ENCODE data around the gene ZNF467.

ZNF467 gene

DNA sequence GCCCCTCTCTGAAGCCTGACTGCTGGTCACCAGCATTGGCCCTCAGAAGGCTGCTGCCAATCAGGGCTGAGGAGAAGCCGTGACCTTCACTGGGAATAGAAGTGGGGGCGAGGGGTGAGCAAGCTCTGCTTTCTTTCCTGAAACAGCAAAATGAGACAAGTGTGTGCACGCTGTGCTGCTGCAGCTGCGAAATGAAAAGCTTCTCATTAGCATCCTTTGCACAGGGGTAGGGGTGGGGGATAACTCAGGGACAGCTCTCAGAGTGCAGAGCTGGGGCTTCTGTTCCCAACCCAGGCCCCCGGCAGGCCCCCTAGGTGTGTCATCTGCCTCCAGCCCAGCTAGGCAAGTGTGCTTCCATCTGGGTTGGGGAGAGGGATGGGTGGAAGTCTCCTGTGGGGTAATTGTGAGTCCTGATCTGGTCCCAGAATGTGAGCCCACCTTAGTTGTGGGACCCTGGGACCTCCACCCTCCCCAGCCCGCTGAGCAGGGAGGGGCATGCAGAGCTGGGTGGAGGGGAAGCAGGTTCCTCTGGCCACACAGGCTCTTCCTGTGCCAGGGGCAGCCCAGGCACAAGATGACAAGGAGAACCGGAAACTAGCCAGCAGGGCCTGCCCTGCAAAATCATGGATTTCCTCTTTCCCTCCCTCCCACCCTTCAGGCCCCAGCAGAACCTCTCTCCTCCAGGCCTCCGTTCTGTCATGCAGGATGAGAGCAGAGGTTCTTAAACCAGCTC lies 22.2 kb downstream of the ZNF467 start:
- no peaks in the 10 kb centered on the region for H3K9me3 ChIP-seq (ENCODE audit: control insufficient read depth, low read length)
- no peak overlapping the region for H3K14ac ChIP-seq (ENCODE audit: low read length in 2 of 2)
- no peak overlapping the region for H2BK12ac ChIP-seq (ENCODE audit: low read length in 2 of 2)
- 79% methylated on average over 8 of the region's 8 CpGs for WGBS
- H3K23ac ChIP-seq (ENCODE audit: low read length in 2 of 2) = no peak overlapping the region
- H3K79me1 ChIP-seq (replicated peaks; ENCODE audit: low read length, poor library complexity, severe bottlenecking) = no peaks in the 10 kb centered on the region
- H3K9ac ChIP-seq (ENCODE audit: low read length) = no peak overlapping the region
- no peak overlapping the region for H2BK5ac ChIP-seq (ENCODE audit: low read depth, low read length, poor library complexity, severe bottlenecking)
- no peaks in the 10 kb centered on the region for H3K36me3 ChIP-seq (ENCODE audit: control insufficient read depth in 1 of 2, insufficient read depth in 2 of 2, low read depth in 1 of 2, low read length in 2 of 2)
- H3K4ac ChIP-seq (ENCODE audit: low read depth in 1 of 2, low read length in 2 of 2) = no peak overlapping the region
- no peak overlapping the region for H2BK120ac ChIP-seq (ENCODE audit: low read depth, low read length)
- no peak overlapping the region for H3K27ac ChIP-seq (ENCODE audit: low read length, poor library complexity, severe bottlenecking)
- peaks cover 27 to 30% of the 10 kb centered on the region in 2 experiments for H3K27me3 ChIP-seq (ENCODE audit: control insufficient read depth in 1 of 2, insufficient read depth in 1 of 2, low read length in 2 of 2)
- no peak overlapping the region for H4K91ac ChIP-seq (ENCODE audit: low read length)
- no peak overlapping the region for H3K18ac ChIP-seq (ENCODE audit: low read depth in 1 of 2, low read length in 2 of 2)
- H3K4me2 ChIP-seq (ENCODE audit: low read length, poor library complexity, severe bottlenecking) = no peak overlapping the region
- DNase-seq = no peak
- no peak overlapping the region for H2BK15ac ChIP-seq (ENCODE audit: low read depth, poor library complexity, severe bottlenecking)
- H2AFZ ChIP-seq (ENCODE audit: low read depth, low read length) = no peak overlapping the region
- no peak overlapping the region for H2AK5ac ChIP-seq (ENCODE audit: low read length, severe bottlenecking)
- H3K4me3 ChIP-seq (ENCODE audit: insufficient read depth in 1 of 2, low read depth in 1 of 2, low read length in 2 of 2) = no peak overlapping the region
- H4K8ac ChIP-seq (ENCODE audit: low read length) = no peak overlapping the region
- no peaks in the 10 kb centered on the region for H3K4me1 ChIP-seq (ENCODE audit: control insufficient read depth, insufficient read depth, low read depth, low read length)

DNA sequence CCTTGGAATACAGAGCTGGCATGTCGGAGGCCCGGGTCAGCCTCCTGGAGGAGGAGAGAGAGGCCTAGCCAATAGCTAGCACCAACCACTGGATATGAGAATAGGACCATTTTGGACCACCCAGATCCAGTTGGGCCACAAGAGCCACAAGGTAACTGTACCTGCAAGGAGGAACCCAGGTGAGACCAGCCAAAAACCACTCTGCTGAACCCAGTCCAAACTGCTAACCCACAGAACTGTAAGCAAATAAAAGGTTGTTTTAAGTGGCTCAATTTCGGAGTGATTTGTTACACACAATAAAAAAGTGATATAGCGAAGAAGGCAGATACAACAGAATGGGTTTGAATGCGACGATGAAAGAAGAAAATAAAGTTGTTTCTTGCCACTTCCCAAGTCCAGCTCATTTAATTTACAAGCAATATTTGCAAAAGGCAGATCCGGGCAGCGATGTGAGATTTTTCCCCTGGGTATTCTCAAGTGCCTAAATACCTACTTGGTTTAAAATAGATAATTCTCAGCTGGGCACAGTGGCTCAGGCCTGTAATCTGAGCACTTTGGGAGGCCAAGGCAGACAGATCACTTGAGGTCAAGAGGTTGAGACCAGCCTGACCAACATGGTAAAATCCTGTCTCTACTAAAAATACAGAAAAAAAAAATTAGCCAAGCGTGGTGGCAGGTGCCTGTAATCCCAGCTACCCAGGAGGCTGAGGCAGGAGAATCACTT lies 23.1 kb downstream of the ZNF467 start:
- Histone ChIP-seq H3K4ac (ENCODE audit: low read depth in 1 of 2, low read length in 2 of 2) (no peak overlapping the region), H2BK15ac (ENCODE audit: low read depth, poor library complexity, severe bottlenecking) (no peak overlapping the region), H3K36me3 (ENCODE audit: control insufficient read depth in 1 of 2, insufficient read depth in 2 of 2, low read depth in 1 of 2, low read length in 2 of 2) (no peaks in the 10 kb centered on the region), H3K9me3 (ENCODE audit: control insufficient read depth, low read length) (no peaks in the 10 kb centered on the region), H4K8ac (ENCODE audit: low read length) (no peak overlapping the region), H3K4me3 (ENCODE audit: insufficient read depth in 1 of 2, low read depth in 1 of 2, low read length in 2 of 2) (no peak overlapping the region), H3K4me1 (ENCODE audit: control insufficient read depth, insufficient read depth, low read depth, low read length) (no peaks in the 10 kb centered on the region), H3K27ac (ENCODE audit: low read length, poor library complexity, severe bottlenecking) (no peak overlapping the region), H3K27me3 (ENCODE audit: control insufficient read depth in 1 of 2, insufficient read depth in 1 of 2, low read length in 2 of 2) (peaks cover 31 to 39% of the 10 kb centered on the region in 2 experiments), H3K23ac (ENCODE audit: low read length in 2 of 2) (no peak overlapping the region), H2AK5ac (ENCODE audit: low read length, severe bottlenecking) (no peak overlapping the region), H3K79me1 (replicated peaks; ENCODE audit: low read length, poor library complexity, severe bottlenecking) (no peaks in the 10 kb centered on the region), H3K4me2 (ENCODE audit: low read length, poor library complexity, severe bottlenecking) (no peak overlapping the region), H3K9ac (ENCODE audit: low read length) (no peak overlapping the region), H2AFZ (ENCODE audit: low read depth, low read length) (no peak overlapping the region), H2BK12ac (ENCODE audit: low read length in 2 of 2) (no peak overlapping the region), H2BK120ac (ENCODE audit: low read depth, low read length) (no peak overlapping the region), H3K14ac (ENCODE audit: low read length in 2 of 2) (no peak overlapping the region), H4K91ac (ENCODE audit: low read length) (no peak overlapping the region), H2BK5ac (ENCODE audit: low read depth, low read length, poor library complexity, severe bottlenecking) (no peak overlapping the region), H3K18ac (ENCODE audit: low read depth in 1 of 2, low read length in 2 of 2) (no peak overlapping the region)
- no peak for DNase-seq
- WGBS = 89% methylated on average over 9 of the region's 9 CpGs

DNA sequence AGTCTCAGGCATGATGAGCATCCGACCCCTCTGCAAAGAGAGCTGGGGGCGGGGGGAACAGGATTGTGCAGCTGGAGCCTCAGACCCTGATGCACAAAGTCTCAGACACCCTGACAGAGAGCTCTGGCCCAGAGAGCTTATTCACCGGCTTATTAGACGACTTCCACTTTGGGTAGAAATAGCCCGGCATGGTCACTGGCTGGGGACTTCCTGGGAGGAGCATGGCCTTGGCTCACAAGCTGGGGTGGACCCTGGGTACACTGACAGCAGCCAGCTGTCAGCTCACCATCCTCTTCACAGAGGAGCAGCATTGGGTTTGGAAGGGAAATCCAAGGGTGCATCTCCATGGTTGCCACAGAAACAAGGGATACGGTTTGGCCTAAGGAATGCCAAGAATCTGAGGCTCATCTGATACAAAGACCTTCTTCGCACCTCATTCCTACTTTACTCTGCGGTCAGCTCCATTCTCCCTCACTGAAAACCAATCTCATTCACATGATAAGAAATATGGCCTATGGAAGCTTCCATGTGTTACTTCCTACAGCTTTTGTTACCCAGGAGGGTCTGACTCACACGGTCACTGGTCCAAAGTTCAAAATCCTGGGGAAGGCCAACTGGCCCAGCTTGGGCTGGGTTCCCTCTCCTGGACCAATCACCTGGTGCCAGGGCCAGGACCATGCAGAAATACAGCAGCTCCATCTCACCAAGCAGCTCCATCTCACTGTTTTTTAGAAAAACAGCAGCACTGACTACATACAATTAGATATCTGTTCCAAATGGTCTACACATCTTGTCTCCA lies 25.1 kb downstream of the ZNF467 start:
- Histone ChIP-seq H3K4me2 (ENCODE audit: low read length, poor library complexity, severe bottlenecking) (no peak overlapping the region), H2BK120ac (ENCODE audit: low read depth, low read length) (no peak overlapping the region), H3K18ac (ENCODE audit: low read depth in 1 of 2, low read length in 2 of 2) (no peak overlapping the region), H3K9me3 (ENCODE audit: control insufficient read depth, low read length) (no peaks in the 10 kb centered on the region), H3K27me3 (ENCODE audit: control insufficient read depth in 1 of 2, insufficient read depth in 1 of 2, low read length in 2 of 2) (peaks cover 30 to 42% of the 10 kb centered on the region in 2 experiments), H3K9ac (ENCODE audit: low read length) (no peak overlapping the region), H2AFZ (ENCODE audit: low read depth, low read length) (no peak overlapping the region), H3K4me1 (ENCODE audit: control insufficient read depth, insufficient read depth, low read depth, low read length) (no peaks in the 10 kb centered on the region), H2BK15ac (ENCODE audit: low read depth, poor library complexity, severe bottlenecking) (no peak overlapping the region), H2BK12ac (ENCODE audit: low read length in 2 of 2) (no peak overlapping the region), H3K79me1 (replicated peaks; ENCODE audit: low read length, poor library complexity, severe bottlenecking) (no peaks in the 10 kb centered on the region), H2BK5ac (ENCODE audit: low read depth, low read length, poor library complexity, severe bottlenecking) (no peak overlapping the region), H3K23ac (ENCODE audit: low read length in 2 of 2) (no peak overlapping the region), H3K36me3 (ENCODE audit: control insufficient read depth in 1 of 2, insufficient read depth in 2 of 2, low read depth in 1 of 2, low read length in 2 of 2) (no peaks in the 10 kb centered on the region), H4K91ac (ENCODE audit: low read length) (no peak overlapping the region), H3K4ac (ENCODE audit: low read depth in 1 of 2, low read length in 2 of 2) (no peak overlapping the region), H4K8ac (ENCODE audit: low read length) (no peak overlapping the region), H3K14ac (ENCODE audit: low read length in 2 of 2) (no peak overlapping the region), H3K4me3 (ENCODE audit: insufficient read depth in 1 of 2, low read depth in 1 of 2, low read length in 2 of 2) (no peak overlapping the region), H3K27ac (ENCODE audit: low read length, poor library complexity, severe bottlenecking) (no peak overlapping the region), H2AK5ac (ENCODE audit: low read length, severe bottlenecking) (no peak overlapping the region)
- 63% methylated on average over 9 of the region's 9 CpGs for WGBS
- DNase-seq = no peak
